Jurkat, Clone E6-1 (cell line): ENCODE measurements around the gene EPB41L4B.
"Not testable (repeated sequence)": the region's sequence is repeated elsewhere in the genome, so short reads cannot be mapped to it uniquely, and the experiment has no call there.

Experiments
- DNase-seq: peaks from one replicate; pipeline ENCODE4 v3.0.0-alpha.2; 2011; ENCODE audit warnings: low read depth, low spot score
- H3K4me3 ChIP-seq: 2 replicates; pipeline ENCODE4 v1.5.1; 2011; ENCODE audit warnings: mild to moderate bottlenecking, low read length, control low read depth, moderate library complexity

EPB41L4B gene

GRCh38 chr9:109150925-109151545, 169.8 kb downstream of the EPB41L4B start:
- DNase-seq, result no peak
- no peak overlapping the region for H3K4me3 ChIP-seq

- no peak overlapping the region for H3K4me3 ChIP-seq
Observed at GRCh38 chr9:109149722-109150121, 171.1 kb downstream of the EPB41L4B start.

GRCh38 chr9:109149089-109149488, 171.8 kb downstream of the EPB41L4B start:
- no peak overlapping the region for H3K4me3 ChIP-seq

More at GRCh38 chr9:109149722-109150121, 171.1 kb downstream of the EPB41L4B start:
- DNase-seq, result no peak

GRCh38 chr9:109145051-109145450, 175.8 kb downstream of the EPB41L4B start:
- H3K4me3 ChIP-seq, result no peak overlapping the region
- no peak for DNase-seq

More at GRCh38 chr9:109149089-109149488, 171.8 kb downstream of the EPB41L4B start:
- no peak for DNase-seq

- peak; percentile 48 for DNase-seq
- H3K4me3 ChIP-seq, result no peak overlapping the region
Observed at GRCh38 chr9:109143881-109144562, 176.8 kb downstream of the EPB41L4B start.

- no peak overlapping the region for H3K4me3 ChIP-seq
Observed at GRCh38 chr9:109141375-109141774, 179.5 kb downstream of the EPB41L4B start.

GRCh38 chr9:109139851-109140250, 181.0 kb downstream of the EPB41L4B start:
- no peak overlapping the region for H3K4me3 ChIP-seq
- no peak for DNase-seq

More at GRCh38 chr9:109141375-109141774, 179.5 kb downstream of the EPB41L4B start:
- no peak for DNase-seq

GRCh38 chr9:109138421-109138820, 182.4 kb downstream of the EPB41L4B start:
- H3K4me3 ChIP-seq, result no peak overlapping the region
- DNase-seq, result no peak

- no peak for DNase-seq
- H3K4me3 ChIP-seq, result no peak overlapping the region
Observed at GRCh38 chr9:109134167-109134578, 186.7 kb downstream of the EPB41L4B start.

GRCh38 chr9:109133533-109133932, 187.3 kb downstream of the EPB41L4B start:
- H3K4me3 ChIP-seq, result no peak overlapping the region
- DNase-seq, result no peak

GRCh38 chr9:109132567-109133021, 188.3 kb downstream of the EPB41L4B start:
- no peak overlapping the region for H3K4me3 ChIP-seq
- no peak for DNase-seq

- H3K4me3 ChIP-seq, result no peak overlapping the region
Observed at GRCh38 chr9:109129470-109130197, 191.2 kb downstream of the EPB41L4B start.

GRCh38 chr9:109126671-109127070, 194.2 kb downstream of the EPB41L4B start:
- DNase-seq, H3K4me3 ChIP-seq: not testable (repeated sequence)

More at GRCh38 chr9:109129470-109130197, 191.2 kb downstream of the EPB41L4B start:
- no peak for DNase-seq

- H3K4me3 ChIP-seq, result no peak overlapping the region
- no peak for DNase-seq
Observed at GRCh38 chr9:109124121-109124520, 196.7 kb downstream of the EPB41L4B start.

- no peak overlapping the region for H3K4me3 ChIP-seq
- DNase-seq, result peak; percentile 68
Observed at GRCh38 chr9:109122726-109123621, 197.9 kb downstream of the EPB41L4B start.
